ENCODE measurements around the gene ALDH3A1. TPM values are rescaled to one million over a fixed set of nuclear protein-coding genes. Genes with fewer than 3 reads are reported as not detected.

The ALDH3A1 gene
- total RNA-seq, 1 experiment from 2014 or later: not detected

- Histone ChIP-seq H3K4me3 (ENCODE audit: low read length) (no peak overlapping the region), H3K4me1 (ENCODE audit: low read length) (no peaks in the 10 kb centered on the region), H3K9me3 (ENCODE audit: low read length) (no peaks in the 10 kb centered on the region), H3K36me3 (ENCODE audit: insufficient read depth, low read length) (no peaks in the 10 kb centered on the region), H3K79me2 (ENCODE audit: low read length) (no peaks in the 10 kb centered on the region), H3K4me2 (ENCODE audit: low read depth, low read length, poor library complexity, severe bottlenecking) (no peak overlapping the region), H3K27me3 (ENCODE audit: low read length) (no peaks in the 10 kb centered on the region), H4K20me1 (ENCODE audit: insufficient read depth, low read depth, low read length) (no peaks in the 10 kb centered on the region), H3K9ac (ENCODE audit: low read length) (no peak overlapping the region), H3K9me2 (replicated peaks; ENCODE audit: insufficient read depth, low read length) (no peaks in the 10 kb centered on the region), H2AFZ (ENCODE audit: low read length) (no peak overlapping the region), H3K27ac (ENCODE audit: low read length) (no peak overlapping the region)
- no peak for DNase-seq
Observed at GRCh38 chr17:19740933-19741332, 7.2 kb downstream of the ALDH3A1 start.

- H3K79me2 ChIP-seq (ENCODE audit: low read length): no peaks in the 10 kb centered on the region
- H3K9me3 ChIP-seq (ENCODE audit: low read length): no peaks in the 10 kb centered on the region
- no peaks in the 10 kb centered on the region for H3K9me2 ChIP-seq (replicated peaks; ENCODE audit: insufficient read depth, low read length)
- no peaks in the 10 kb centered on the region for H3K36me3 ChIP-seq (ENCODE audit: insufficient read depth, low read length)
- no peak overlapping the region for H3K9ac ChIP-seq (ENCODE audit: low read length)
- no peak overlapping the region for H3K4me2 ChIP-seq (ENCODE audit: low read depth, low read length, poor library complexity, severe bottlenecking)
- no peaks in the 10 kb centered on the region for H3K27me3 ChIP-seq (ENCODE audit: low read length)
- H2AFZ ChIP-seq (ENCODE audit: low read length): no peak overlapping the region
- H3K4me1 ChIP-seq (ENCODE audit: low read length): no peaks in the 10 kb centered on the region
- no peak overlapping the region for H3K27ac ChIP-seq (ENCODE audit: low read length)
- H3K4me3 ChIP-seq (ENCODE audit: low read length): no peak overlapping the region
- no peak for DNase-seq
- H4K20me1 ChIP-seq (ENCODE audit: insufficient read depth, low read depth, low read length): no peaks in the 10 kb centered on the region
Observed at GRCh38 chr17:19739241-19740201, 8.6 kb downstream of the ALDH3A1 start.

- H3K36me3 ChIP-seq (ENCODE audit: insufficient read depth, low read length): no peaks in the 10 kb centered on the region
- H3K9ac ChIP-seq (ENCODE audit: low read length): no peak overlapping the region
- H3K4me3 ChIP-seq (ENCODE audit: low read length): no peak overlapping the region
- H4K20me1 ChIP-seq (ENCODE audit: insufficient read depth, low read depth, low read length): no peaks in the 10 kb centered on the region
- H3K27me3 ChIP-seq (ENCODE audit: low read length): no peaks in the 10 kb centered on the region
- H3K4me2 ChIP-seq (ENCODE audit: low read depth, low read length, poor library complexity, severe bottlenecking): no peak overlapping the region
- no peaks in the 10 kb centered on the region for H3K79me2 ChIP-seq (ENCODE audit: low read length)
- H3K4me1 ChIP-seq (ENCODE audit: low read length): no peaks in the 10 kb centered on the region
- no peak overlapping the region for H2AFZ ChIP-seq (ENCODE audit: low read length)
- no peak for DNase-seq
- H3K9me3 ChIP-seq (ENCODE audit: low read length): no peaks in the 10 kb centered on the region
- H3K9me2 ChIP-seq (replicated peaks; ENCODE audit: insufficient read depth, low read length): no peaks in the 10 kb centered on the region
- H3K27ac ChIP-seq (ENCODE audit: low read length): no peak overlapping the region
Observed at GRCh38 chr17:19738757-19739156, 9.3 kb downstream of the ALDH3A1 start.

GRCh38 chr17:19738073-19738449 lies 10.0 kb downstream of the ALDH3A1 start:
- no peaks in the 10 kb centered on the region for H3K79me2 ChIP-seq (ENCODE audit: low read length)
- no peaks in the 10 kb centered on the region for H3K9me3 ChIP-seq (ENCODE audit: low read length)
- H3K27ac ChIP-seq (ENCODE audit: low read length): no peak overlapping the region
- no peak overlapping the region for H3K4me3 ChIP-seq (ENCODE audit: low read length)
- no peaks in the 10 kb centered on the region for H3K36me3 ChIP-seq (ENCODE audit: insufficient read depth, low read length)
- no peaks in the 10 kb centered on the region for H3K27me3 ChIP-seq (ENCODE audit: low read length)
- H4K20me1 ChIP-seq (ENCODE audit: insufficient read depth, low read depth, low read length): no peaks in the 10 kb centered on the region
- no peak for DNase-seq
- H3K9ac ChIP-seq (ENCODE audit: low read length): no peak overlapping the region
- H3K9me2 ChIP-seq (replicated peaks; ENCODE audit: insufficient read depth, low read length): no peaks in the 10 kb centered on the region
- no peak overlapping the region for H2AFZ ChIP-seq (ENCODE audit: low read length)
- no peak overlapping the region for H3K4me2 ChIP-seq (ENCODE audit: low read depth, low read length, poor library complexity, severe bottlenecking)
- H3K4me1 ChIP-seq (ENCODE audit: low read length): no peaks in the 10 kb centered on the region

GRCh38 chr17:19737305-19738072 lies 10.6 kb downstream of the ALDH3A1 start:
- Histone ChIP-seq H3K27ac (ENCODE audit: low read length) (no peak overlapping the region), H3K79me2 (ENCODE audit: low read length) (no peaks in the 10 kb centered on the region), H2AFZ (ENCODE audit: low read length) (no peak overlapping the region), H3K9me3 (ENCODE audit: low read length) (no peaks in the 10 kb centered on the region), H3K4me3 (ENCODE audit: low read length) (no peak overlapping the region), H3K9me2 (replicated peaks; ENCODE audit: insufficient read depth, low read length) (no peaks in the 10 kb centered on the region), H3K4me1 (ENCODE audit: low read length) (no peaks in the 10 kb centered on the region), H3K4me2 (ENCODE audit: low read depth, low read length, poor library complexity, severe bottlenecking) (no peak overlapping the region), H3K9ac (ENCODE audit: low read length) (no peak overlapping the region), H3K27me3 (ENCODE audit: low read length) (no peaks in the 10 kb centered on the region), H4K20me1 (ENCODE audit: insufficient read depth, low read depth, low read length) (no peaks in the 10 kb centered on the region), H3K36me3 (ENCODE audit: insufficient read depth, low read length) (no peaks in the 10 kb centered on the region)
- DNase-seq: no peak

GRCh38 chr17:19736071-19736470 lies 12.0 kb downstream of the ALDH3A1 start:
- Histone ChIP-seq H3K9ac (ENCODE audit: low read length) (no peak overlapping the region), H3K4me3 (ENCODE audit: low read length) (no peak overlapping the region), H3K36me3 (ENCODE audit: insufficient read depth, low read length) (no peaks in the 10 kb centered on the region), H3K27ac (ENCODE audit: low read length) (no peak overlapping the region), H3K4me1 (ENCODE audit: low read length) (no peaks in the 10 kb centered on the region), H2AFZ (ENCODE audit: low read length) (no peak overlapping the region), H4K20me1 (ENCODE audit: insufficient read depth, low read depth, low read length) (no peaks in the 10 kb centered on the region), H3K9me2 (replicated peaks; ENCODE audit: insufficient read depth, low read length) (no peaks in the 10 kb centered on the region), H3K79me2 (ENCODE audit: low read length) (no peaks in the 10 kb centered on the region), H3K9me3 (ENCODE audit: low read length) (no peaks in the 10 kb centered on the region), H3K27me3 (ENCODE audit: low read length) (no peaks in the 10 kb centered on the region), H3K4me2 (ENCODE audit: low read depth, low read length, poor library complexity, severe bottlenecking) (no peak overlapping the region)
- no peak for DNase-seq

- Histone ChIP-seq H2AFZ (ENCODE audit: low read length) (no peak overlapping the region), H3K27ac (ENCODE audit: low read length) (no peak overlapping the region)
Observed at GRCh38 chr17:19733953-19734526, 14.1 kb downstream of the ALDH3A1 start.

GRCh38 chr17:19731626-19732025 lies 16.5 kb downstream of the ALDH3A1 start:
- no peaks in the 10 kb centered on the region for H3K36me3 ChIP-seq (ENCODE audit: insufficient read depth, low read length)
- no peaks in the 10 kb centered on the region for H3K79me2 ChIP-seq (ENCODE audit: low read length)
- H4K20me1 ChIP-seq (ENCODE audit: insufficient read depth, low read depth, low read length): no peaks in the 10 kb centered on the region
- H3K27me3 ChIP-seq (ENCODE audit: low read length): no peaks in the 10 kb centered on the region
- no peak overlapping the region for H3K27ac ChIP-seq (ENCODE audit: low read length)
- no peak overlapping the region for H3K9ac ChIP-seq (ENCODE audit: low read length)
- H3K9me3 ChIP-seq (ENCODE audit: low read length): no peaks in the 10 kb centered on the region
- H2AFZ ChIP-seq (ENCODE audit: low read length): no peak overlapping the region
- no peaks in the 10 kb centered on the region for H3K4me1 ChIP-seq (ENCODE audit: low read length)
- DNase-seq: no peak
- no peak overlapping the region for H3K4me3 ChIP-seq (ENCODE audit: low read length)
- no peak overlapping the region for H3K4me2 ChIP-seq (ENCODE audit: low read depth, low read length, poor library complexity, severe bottlenecking)
- no peaks in the 10 kb centered on the region for H3K9me2 ChIP-seq (replicated peaks; ENCODE audit: insufficient read depth, low read length)

More at GRCh38 chr17:19733953-19734526, 14.1 kb downstream of the ALDH3A1 start:
- Histone ChIP-seq H3K9ac (ENCODE audit: low read length) (no peak overlapping the region), H3K36me3 (ENCODE audit: insufficient read depth, low read length) (no peaks in the 10 kb centered on the region), H3K9me3 (ENCODE audit: low read length) (no peaks in the 10 kb centered on the region), H3K9me2 (replicated peaks; ENCODE audit: insufficient read depth, low read length) (no peaks in the 10 kb centered on the region), H3K4me2 (ENCODE audit: low read depth, low read length, poor library complexity, severe bottlenecking) (no peak overlapping the region), H3K4me1 (ENCODE audit: low read length) (no peaks in the 10 kb centered on the region), H4K20me1 (ENCODE audit: insufficient read depth, low read depth, low read length) (no peaks in the 10 kb centered on the region), H3K4me3 (ENCODE audit: low read length) (no peak overlapping the region), H3K79me2 (ENCODE audit: low read length) (no peaks in the 10 kb centered on the region), H3K27me3 (ENCODE audit: low read length) (no peaks in the 10 kb centered on the region)
- DNase-seq: no peak
